WTC11 (cell line): ENCODE results near the gene PHACTR3.

Source experiments
- ATF3 ChIP-seq: sonication (generic); formaldehyde crosslinking; conservative IDR thresholded peaks from 2 replicates; pipeline ENCODE4 v1.8.1; 2022; ENCODE audit warnings: mild to moderate bottlenecking, missing genetic modification reagents
- CTCF ChIP-seq: fragments of 200-600 bp; IDR thresholded peaks from 2 replicates; pipeline ENCODE4 v1.8.0; 2022; ENCODE audit warnings: antibody characterized with exemption
- E2F1 ChIP-seq: sonication (generic); formaldehyde crosslinking; IDR thresholded peaks from 2 replicates; pipeline ENCODE4 v1.8.0; 2022; ENCODE audit warnings: mild to moderate bottlenecking, missing genetic modification reagents
- E2F4 ChIP-seq: sonication (generic); formaldehyde crosslinking; IDR thresholded peaks from 2 replicates; pipeline ENCODE4 v1.8.1; 2022; ENCODE audit warnings: low read depth, mild to moderate bottlenecking, moderate library complexity, missing genetic modification reagents, borderline replicate concordance
- NFE2L1 ChIP-seq: sonication (generic); formaldehyde crosslinking; IDR thresholded peaks from 2 replicates; pipeline ENCODE4 v1.8.1; 2023; ENCODE audit warnings: missing genetic modification reagents
- RORB ChIP-seq: fragments of 250-450 bp; sonication (Bioruptor Pico); IDR thresholded peaks from 2 replicates; pipeline ENCODE4 v1.9.0; 2021; ENCODE audit warnings: mild to moderate bottlenecking
- SP1 ChIP-seq: sonication (generic); formaldehyde crosslinking; conservative IDR thresholded peaks from 2 replicates; pipeline ENCODE4 v1.8.1; 2022; ENCODE audit warnings: missing genetic modification reagents
- ZNF138 ChIP-seq: sonication (generic); formaldehyde crosslinking; conservative IDR thresholded peaks from 2 replicates; pipeline ENCODE4 v1.8.1; 2022; ENCODE audit warnings: mild to moderate bottlenecking, moderate library complexity, missing genetic modification reagents
- ZNF232 ChIP-seq: sonication (generic); formaldehyde crosslinking; IDR thresholded peaks from 2 replicates; pipeline ENCODE4 v1.8.0; 2022; ENCODE audit warnings: mild to moderate bottlenecking, missing genetic modification reagents
- ZNF671 ChIP-seq: fragments of 250-450 bp; sonication (Bioruptor Pico); IDR thresholded peaks from 2 replicates; pipeline ENCODE4 v1.8.0; 2021; ENCODE audit warnings: mild to moderate bottlenecking
- TF ChIP-seq, protein P1 (sequence below): sonication (generic); formaldehyde crosslinking; IDR thresholded peaks from 2 replicates; pipeline ENCODE4 v1.8.0; 2022; ENCODE audit warnings: mild to moderate bottlenecking, missing genetic modification reagents

GRCh38 chr20:59568509-59569024, 35.8 kb upstream of the PHACTR3 start:
- TF ChIP-seq NFE2L1 (CRISPR knock-in tag) (no peak), CTCF (no peak), E2F4 (CRISPR knock-in tag) (no peak), E2F1 (CRISPR knock-in tag) (no peak), RORB (CRISPR knock-in tag) (no peak), ZNF232 (CRISPR knock-in tag) (no peak), ZNF138 (CRISPR knock-in tag) (no peak), ATF3 (CRISPR knock-in tag) (no peak), SP1 (CRISPR knock-in tag) (no peak), ZNF671 (no peak)
- TF ChIP-seq, protein P1, sequence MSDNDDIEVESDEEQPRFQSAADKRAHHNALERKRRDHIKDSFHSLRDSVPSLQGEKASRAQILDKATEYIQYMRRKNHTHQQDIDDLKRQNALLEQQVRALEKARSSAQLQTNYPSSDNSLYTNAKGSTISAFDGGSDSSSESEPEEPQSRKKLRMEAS (CRISPR knock-in tag), result no peak
